ENCODE results near the gene KRTAP12-2. TPM values are rescaled to one million over a fixed set of nuclear protein-coding genes. Genes with fewer than 3 reads are reported as not detected.

Gene KRTAP12-2
- total RNA-seq, 2 donors from 2014 or later = not detected

DNA sequence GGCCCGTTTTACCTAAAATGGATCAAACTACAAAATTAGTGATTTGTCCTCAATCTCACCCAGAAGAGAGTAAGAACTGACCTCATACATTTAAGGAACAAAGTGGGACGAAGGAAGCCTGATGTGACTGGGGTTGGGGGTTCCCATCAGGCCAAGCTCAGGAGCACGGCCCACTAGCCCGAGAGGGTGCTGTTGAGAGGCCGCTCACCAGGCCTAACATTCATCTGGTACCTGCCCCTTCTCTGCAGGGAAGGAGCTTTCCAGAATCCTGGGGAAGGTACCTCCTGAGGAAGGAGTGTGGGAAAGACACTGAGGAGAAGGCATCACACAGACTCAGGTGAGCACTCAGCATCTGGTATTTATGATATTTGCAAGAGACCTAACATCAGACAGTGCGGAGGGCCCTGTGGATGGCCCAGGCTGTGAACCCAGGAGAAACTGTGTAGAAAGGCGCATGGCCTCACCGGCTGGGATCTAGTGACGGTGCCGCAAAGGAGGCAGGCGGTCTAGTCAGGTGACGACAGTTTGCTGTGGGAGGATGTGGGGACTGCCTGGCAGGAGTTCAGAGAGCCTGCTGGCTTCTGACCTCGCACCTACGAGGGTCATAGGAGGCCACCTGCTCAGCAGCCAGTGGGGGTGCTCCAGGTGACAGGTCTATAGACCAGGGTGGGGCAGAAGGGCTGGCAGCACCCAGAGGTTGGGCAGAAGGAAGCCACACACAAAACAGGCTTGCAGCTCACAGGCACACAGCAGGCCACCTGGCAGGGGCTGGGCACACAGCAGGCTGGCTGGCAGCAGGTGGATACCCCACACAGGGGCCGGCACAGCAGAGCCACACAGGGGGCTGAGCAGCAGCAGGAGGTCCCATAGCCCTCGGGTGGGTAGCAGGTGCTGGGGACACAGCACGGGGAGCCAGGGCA lies 12.8 kb downstream of the KRTAP12-2 start:
- Histone ChIP-seq H3K27ac (no peak overlapping the region), H3K9me3 (peaks cover 0 to 6% (median 0%) of the 10 kb centered on the region in 3 donors), H3K27me3 (no peaks in the 10 kb centered on the region), H3K4me3 (no peak overlapping the region), H3K36me3 (replicated peaks in 1 of 2; ENCODE audit: insufficient read depth in 1 of 2, low read depth in 2 of 2) (no peaks in the 10 kb centered on the region), H3K4me1 (no peaks in the 10 kb centered on the region)
- ATAC-seq (no peak), DNase-seq (peak in 1 of 4 donors; percentile 14)
- TF ChIP-seq, protein P1, sequence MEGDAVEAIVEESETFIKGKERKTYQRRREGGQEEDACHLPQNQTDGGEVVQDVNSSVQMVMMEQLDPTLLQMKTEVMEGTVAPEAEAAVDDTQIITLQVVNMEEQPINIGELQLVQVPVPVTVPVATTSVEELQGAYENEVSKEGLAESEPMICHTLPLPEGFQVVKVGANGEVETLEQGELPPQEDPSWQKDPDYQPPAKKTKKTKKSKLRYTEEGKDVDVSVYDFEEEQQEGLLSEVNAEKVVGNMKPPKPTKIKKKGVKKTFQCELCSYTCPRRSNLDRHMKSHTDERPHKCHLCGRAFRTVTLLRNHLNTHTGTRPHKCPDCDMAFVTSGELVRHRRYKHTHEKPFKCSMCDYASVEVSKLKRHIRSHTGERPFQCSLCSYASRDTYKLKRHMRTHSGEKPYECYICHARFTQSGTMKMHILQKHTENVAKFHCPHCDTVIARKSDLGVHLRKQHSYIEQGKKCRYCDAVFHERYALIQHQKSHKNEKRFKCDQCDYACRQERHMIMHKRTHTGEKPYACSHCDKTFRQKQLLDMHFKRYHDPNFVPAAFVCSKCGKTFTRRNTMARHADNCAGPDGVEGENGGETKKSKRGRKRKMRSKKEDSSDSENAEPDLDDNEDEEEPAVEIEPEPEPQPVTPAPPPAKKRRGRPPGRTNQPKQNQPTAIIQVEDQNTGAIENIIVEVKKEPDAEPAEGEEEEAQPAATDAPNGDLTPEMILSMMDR (IDR thresholded peaks at IDR 0.05) = no peak
- no peak for TF ChIP-seq POLR2A (IDR thresholded peaks at IDR 0.05)
- intact Hi-C loops (cut with DNase I) = no loop called here
- WGBS, 2 donors = 65 to 77% methylated on average over 15 to 17 of the region's 17 CpGs

DNA sequence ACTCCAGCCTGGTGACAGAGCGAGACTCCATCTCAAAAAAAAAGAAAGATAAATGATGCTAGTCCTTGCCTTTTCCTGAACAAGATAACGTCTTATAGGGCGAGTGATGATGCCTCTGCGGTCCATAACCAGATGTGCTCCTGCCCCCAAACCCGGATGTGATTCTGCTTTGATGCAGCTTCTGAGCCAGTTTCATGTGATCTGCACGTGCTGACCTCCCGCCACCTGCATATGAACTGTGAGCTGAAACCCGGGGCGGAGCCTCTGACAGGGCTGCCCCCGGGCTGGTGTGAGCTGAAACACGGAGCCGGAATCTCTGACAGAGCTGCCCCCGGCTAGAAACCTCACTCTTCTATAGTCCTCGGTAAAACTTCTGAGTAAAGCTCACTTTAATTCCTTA lies 13.6 kb downstream of the KRTAP12-2 start:
- no peak overlapping the region for H3K4me3 ChIP-seq
- no peaks in the 10 kb centered on the region for H3K36me3 ChIP-seq (replicated peaks in 1 of 2; ENCODE audit: insufficient read depth in 1 of 2, low read depth in 2 of 2)
- WGBS, 2 donors = 59 to 66% methylated on average over 14 of the region's 14 CpGs
- H3K27ac ChIP-seq = no peak overlapping the region
- ATAC-seq (no peak), DNase-seq (no peak)
- intact Hi-C loops (cut with DNase I) = no loop called here
- no peaks in the 10 kb centered on the region for H3K4me1 ChIP-seq
- no peaks in the 10 kb centered on the region for H3K27me3 ChIP-seq
- TF ChIP-seq, protein P1 (IDR thresholded peaks at IDR 0.05) = no peak
- TF ChIP-seq POLR2A (IDR thresholded peaks at IDR 0.05) = no peak
- peaks cover 0 to 6% (median 0%) of the 10 kb centered on the region in 3 donors for H3K9me3 ChIP-seq

DNA sequence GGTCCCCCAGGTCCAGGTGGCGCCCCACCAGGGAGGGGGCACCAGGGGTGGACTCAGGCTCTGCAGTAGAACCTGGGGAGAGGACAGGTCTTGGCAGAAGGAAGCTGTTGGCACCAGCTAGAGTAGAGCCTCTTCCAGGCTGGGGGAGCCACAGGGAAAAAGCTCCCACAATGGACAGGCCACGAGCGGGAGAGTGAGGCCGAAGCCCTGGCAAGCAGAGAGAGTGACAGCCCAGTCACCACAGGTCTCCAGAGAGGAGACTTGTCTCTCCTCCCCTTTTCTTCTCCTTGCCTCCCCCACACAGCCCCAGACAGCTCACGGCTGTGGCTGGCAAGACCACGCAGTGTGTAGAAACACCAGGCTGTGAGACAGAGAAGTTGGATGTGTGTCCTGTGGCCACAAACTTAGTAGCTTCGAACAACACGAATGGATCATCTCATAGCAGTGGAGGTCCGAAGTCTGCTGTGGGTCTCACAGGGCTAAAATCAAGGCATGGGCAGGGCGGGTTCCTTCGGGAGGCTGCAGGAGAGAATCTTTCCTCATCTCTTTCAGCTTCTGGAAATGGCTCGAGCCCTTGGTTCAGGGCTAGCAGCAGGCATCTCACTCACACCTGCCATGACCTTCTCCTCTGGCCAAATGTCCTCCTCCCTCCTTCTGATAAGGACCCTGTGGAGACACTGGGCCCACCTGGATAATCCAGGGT lies 15.6 kb downstream of the KRTAP12-2 start:
- Histone ChIP-seq H3K4me1 (no peaks in the 10 kb centered on the region), H3K4me3 (no peak overlapping the region), H3K27ac (no peak overlapping the region), H3K36me3 (replicated peaks in 1 of 2; ENCODE audit: insufficient read depth in 1 of 2, low read depth in 2 of 2) (no peaks in the 10 kb centered on the region), H3K27me3 (no peaks in the 10 kb centered on the region), H3K9me3 (peaks cover 0 to 2% (median 0%) of the 10 kb centered on the region in 3 donors)
- no peak for DNase-seq
- intact Hi-C loops (cut with DNase I) = no loop called here
- 73 to 76% methylated on average over 10 to 12 of the region's 12 CpGs for WGBS, 2 donors
- TF ChIP-seq, protein P1 (IDR thresholded peaks at IDR 0.05) = no peak
- no peak for TF ChIP-seq POLR2A (IDR thresholded peaks at IDR 0.05)
- ATAC-seq = no peak

DNA sequence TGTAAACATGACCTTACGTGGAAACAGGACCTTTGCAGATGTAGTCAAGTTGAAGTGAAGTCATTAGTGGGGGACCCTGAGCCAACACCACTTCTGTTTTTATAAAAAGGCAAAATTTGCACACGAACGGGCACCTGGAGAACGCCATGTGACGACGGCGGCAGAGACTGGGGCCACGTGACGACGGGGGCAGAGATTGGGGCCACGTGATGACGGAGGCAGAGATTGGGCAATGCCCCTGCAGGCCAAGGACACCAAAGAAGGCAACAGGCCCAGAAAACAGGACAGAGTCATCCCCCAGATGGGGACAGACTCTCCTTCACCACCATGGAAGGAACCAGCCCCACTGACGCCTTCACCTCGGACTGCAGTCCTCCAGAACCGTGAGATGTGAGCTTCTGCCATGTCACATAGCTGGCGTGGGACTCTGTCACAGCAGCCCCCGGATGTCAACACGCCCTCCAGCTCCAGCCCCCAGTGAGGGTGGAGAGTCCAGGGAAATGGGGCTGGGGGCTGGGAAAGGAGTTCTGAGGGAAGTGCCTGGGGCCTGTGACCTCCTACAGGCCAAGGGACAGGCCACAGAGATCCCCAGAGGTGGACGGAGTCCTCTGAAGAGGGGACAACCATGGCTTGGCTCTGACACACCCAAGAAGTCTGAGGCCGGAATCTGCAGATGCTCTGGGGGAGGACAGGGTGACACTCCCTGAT lies 16.3 kb downstream of the KRTAP12-2 start:
- DNase-seq (no peak), ATAC-seq (no peak)
- Histone ChIP-seq H3K36me3 (replicated peaks in 1 of 2; ENCODE audit: insufficient read depth in 1 of 2, low read depth in 2 of 2) (no peaks in the 10 kb centered on the region), H3K4me1 (no peaks in the 10 kb centered on the region), H3K9me3 (no peaks in the 10 kb centered on the region), H3K27ac (no peak overlapping the region), H3K27me3 (no peaks in the 10 kb centered on the region), H3K4me3 (no peak overlapping the region)
- WGBS, 2 donors = 73 to 74% methylated on average over 19 to 20 of the region's 20 CpGs
- intact Hi-C loops (cut with DNase I) = no loop called here
- no peak for TF ChIP-seq POLR2A (IDR thresholded peaks at IDR 0.05)
- TF ChIP-seq, protein P1 (IDR thresholded peaks at IDR 0.05) = no peak
